H1 (cell line): ENCODE results near the gene MYO7B. TPM values are rescaled to one million over a fixed set of nuclear protein-coding genes. Genes with fewer than 3 reads are reported as not detected.

Experiments used
- BACH1 ChIP-seq: IDR thresholded peaks from 2 replicates; pipeline ENCODE4 v1.6.1; 2012; ENCODE audit warnings: low read length, improper control_type of control experiment
- BCL11A ChIP-seq, 2 experiments: IDR thresholded peaks; one replicate each; pipeline ENCODE4 v1.6.1; 2011; ENCODE audit warnings: low read depth in 2 of 2, low read length in 2 of 2, mild to moderate bottlenecking in 2 of 2
- CHD2 ChIP-seq: IDR thresholded peaks from 2 replicates; pipeline ENCODE4 v1.6.1; 2012; ENCODE audit warnings: low read length, improper control_type of control experiment
- CHD7 ChIP-seq: fragments of 300-600 bp; sonication (generic); IDR thresholded peaks from 2 replicates; pipeline ENCODE4 v1.7.1; 2012; ENCODE audit warnings: low read length, moderate library complexity, mild to moderate bottlenecking, inconsistent platforms; ENCODE audit not compliant: insufficient replicate concordance
- JUND ChIP-seq: IDR thresholded peaks from 2 replicates; pipeline ENCODE4 v1.6.1; 2011; ENCODE audit warnings: mild to moderate bottlenecking, improper control_type of control experiment, low read length
- NANOG ChIP-seq: IDR thresholded peaks from 2 replicates; pipeline ENCODE4 v1.6.1; 2011; ENCODE audit warnings: low read length, low read depth, mild to moderate bottlenecking, inconsistent platforms; ENCODE audit not compliant: insufficient read depth, poor library complexity, severe bottlenecking
- RNF2 ChIP-seq: fragments of 200-900, 300-1000 bp; sonication (generic); IDR thresholded peaks from 2 replicates; pipeline ENCODE4 v1.7.1; 2016; ENCODE audit warnings: borderline replicate concordance, low read depth, mild to moderate bottlenecking, antibody characterized with exemption, low read length; ENCODE audit not compliant: poor library complexity, severe bottlenecking; ENCODE audit errors: missing control alignments
- RXRA ChIP-seq: IDR thresholded peaks from 2 replicates; pipeline ENCODE4 v1.6.1; 2011; ENCODE audit warnings: low read depth, mild to moderate bottlenecking, low read length, moderate library complexity; ENCODE audit not compliant: insufficient read depth
- SP1 ChIP-seq: IDR thresholded peaks from 2 replicates; pipeline ENCODE4 v1.6.1; 2011; ENCODE audit warnings: low read depth, low read length
- TBP ChIP-seq: IDR thresholded peaks from 2 replicates; pipeline ENCODE4 v1.6.1; 2011; ENCODE audit warnings: low read depth, low read length, improper control_type of control experiment
- TEAD4 ChIP-seq: IDR thresholded peaks from 2 replicates; pipeline ENCODE4 v1.6.1; 2012; ENCODE audit warnings: low read depth, low read length, inconsistent platforms, mixed read lengths
- YY1 ChIP-seq: IDR thresholded peaks from 2 replicates; pipeline ENCODE4 v1.6.1; 2011; ENCODE audit warnings: low read depth, mild to moderate bottlenecking, low read length
- ZNF274 ChIP-seq: IDR thresholded peaks from 2 replicates; pipeline ENCODE4 v1.7.0; 2012; ENCODE audit warnings: low read length, borderline replicate concordance; ENCODE audit errors: extremely low read depth
- polyA plus RNA-seq, 7 experiments: library from polyadenylated mRNA; depleted of rRNA in 3 of 7; stranded (reverse) in 5 of 7; unstranded in 2 of 7; fragments of >200 nt in 5 of 7; fragments of 200-250 nt in 2 of 7; gene quantifications; 1 replicate in 5 of 7; 2 replicates in 1 of 7; 4 replicates in 1 of 7; pipeline versions ENCODE4 v1.2.1 to v1.2.3, GENCODE V29; 2011 to 2013; ENCODE audit warnings: missing spikeins in 2 of 7, mixed read lengths in 2 of 7
- total RNA-seq: library from RNA; stranded (reverse); fragmentation: NEBNext Ultra II Directional; extraction: Animal tissue kit (Norgen Biotek cat#: 25700); gene quantifications from 2 replicates; pipeline ENCODE4 v1.2.1, GENCODE V29; 2021

MYO7B gene
- total and polyA plus RNA-seq, 2 of the 8 experiments (the other 6 are each of a cell fraction or from before 2014, with no cell fraction given): not detected

GRCh38 chr2:127490283-127490682 lies 45.2 kb upstream of the MYO7B start (continued):
- TF ChIP-seq CHD7 (no peak), SP1 (no peak), TEAD4 (no peak), BCL11A (IDR thresholded peaks at IDR 0.05; ENCODE audit: low read depth in 2 of 2, low read length in 2 of 2) (no peak), CHD2 (no peak), NANOG (no peak), BACH1 (no peak), RXRA (no peak), ZNF274 (no peak), YY1 (no peak), JUND (no peak), RNF2 (no peak), TBP (no peak)
